ENCODE data around the gene TMEM60.

The TMEM60 gene

DNA sequence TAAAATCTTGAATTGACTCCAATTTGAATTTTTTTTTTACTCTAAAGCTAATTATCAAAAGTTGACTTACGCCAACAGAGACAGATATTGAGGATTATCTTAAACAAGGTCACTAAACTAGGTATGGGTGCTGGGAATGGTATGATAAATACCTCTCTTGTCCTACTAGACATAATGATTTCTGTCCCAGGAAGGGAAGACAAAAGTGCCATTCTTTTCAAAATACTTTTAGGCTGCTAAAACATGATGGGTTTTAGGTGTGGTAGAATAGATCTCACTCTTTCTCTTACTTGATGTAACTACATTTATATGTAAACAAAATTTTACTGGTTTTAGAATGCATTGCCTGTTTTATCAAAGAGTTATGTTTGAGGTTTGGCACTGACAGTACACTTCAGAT, 15.1 kb downstream of the TMEM60 start:
- H3K4me1 ChIP-seq (ENCODE audit: low read length) = no peaks in the 10 kb centered on the region
- no peaks in the 10 kb centered on the region for H4K20me1 ChIP-seq (ENCODE audit: insufficient read depth, low read length)
- peaks cover 25% of the 10 kb centered on the region for H3K36me3 ChIP-seq (replicated peaks; ENCODE audit: low read depth, low read length)
- H3K4me2 ChIP-seq (ENCODE audit: low read length) = no peak overlapping the region
- no peaks in the 10 kb centered on the region for H3K9me3 ChIP-seq (ENCODE audit: insufficient read depth, low read length)
- no peak overlapping the region for H3K9ac ChIP-seq (ENCODE audit: low read length)
- H3K27ac ChIP-seq (ENCODE audit: low read length) = no peak overlapping the region
- no peaks in the 10 kb centered on the region for H3K79me2 ChIP-seq (ENCODE audit: low read length)
- no peak overlapping the region for H3K4me3 ChIP-seq (ENCODE audit: low read length)
- H3K27me3 ChIP-seq (ENCODE audit: low read depth, low read length) = no peaks in the 10 kb centered on the region
- TF ChIP-seq, protein P1, sequence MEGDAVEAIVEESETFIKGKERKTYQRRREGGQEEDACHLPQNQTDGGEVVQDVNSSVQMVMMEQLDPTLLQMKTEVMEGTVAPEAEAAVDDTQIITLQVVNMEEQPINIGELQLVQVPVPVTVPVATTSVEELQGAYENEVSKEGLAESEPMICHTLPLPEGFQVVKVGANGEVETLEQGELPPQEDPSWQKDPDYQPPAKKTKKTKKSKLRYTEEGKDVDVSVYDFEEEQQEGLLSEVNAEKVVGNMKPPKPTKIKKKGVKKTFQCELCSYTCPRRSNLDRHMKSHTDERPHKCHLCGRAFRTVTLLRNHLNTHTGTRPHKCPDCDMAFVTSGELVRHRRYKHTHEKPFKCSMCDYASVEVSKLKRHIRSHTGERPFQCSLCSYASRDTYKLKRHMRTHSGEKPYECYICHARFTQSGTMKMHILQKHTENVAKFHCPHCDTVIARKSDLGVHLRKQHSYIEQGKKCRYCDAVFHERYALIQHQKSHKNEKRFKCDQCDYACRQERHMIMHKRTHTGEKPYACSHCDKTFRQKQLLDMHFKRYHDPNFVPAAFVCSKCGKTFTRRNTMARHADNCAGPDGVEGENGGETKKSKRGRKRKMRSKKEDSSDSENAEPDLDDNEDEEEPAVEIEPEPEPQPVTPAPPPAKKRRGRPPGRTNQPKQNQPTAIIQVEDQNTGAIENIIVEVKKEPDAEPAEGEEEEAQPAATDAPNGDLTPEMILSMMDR (IDR thresholded peaks at IDR 0.05; ENCODE audit: low read depth, low read length) = no peak
- TF ChIP-seq EZH2phosphoT487 (IDR thresholded peaks at IDR 0.05; ENCODE audit: low read depth) = no peak
- H2AFZ ChIP-seq (ENCODE audit: low read depth, low read length) = no peak overlapping the region

DNA sequence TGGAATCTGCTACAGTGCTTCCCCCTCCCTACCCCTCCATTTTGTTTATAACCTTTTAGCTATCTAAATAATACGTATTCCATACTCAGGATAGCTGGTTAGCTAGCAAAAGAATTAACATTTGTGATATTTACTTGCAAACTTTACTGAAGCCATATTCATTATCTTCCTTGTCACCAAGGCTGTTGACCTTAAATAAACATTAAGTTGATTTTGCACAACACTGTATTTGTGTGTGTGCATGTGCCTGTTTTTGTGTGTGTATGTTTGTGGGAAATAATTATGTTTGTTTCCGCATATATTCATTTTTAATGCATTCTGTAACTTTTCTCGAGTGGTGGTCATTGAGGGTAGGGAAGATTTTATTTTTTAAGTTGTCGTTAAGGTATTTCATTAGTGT, 15.9 kb downstream of the TMEM60 start:
- no peak overlapping the region for H3K27ac ChIP-seq (ENCODE audit: low read length)
- H3K9ac ChIP-seq (ENCODE audit: low read length) = no peak overlapping the region
- H3K4me3 ChIP-seq (ENCODE audit: low read length) = no peak overlapping the region
- peaks cover 26% of the 10 kb centered on the region for H3K36me3 ChIP-seq (replicated peaks; ENCODE audit: low read depth, low read length)
- no peak overlapping the region for H2AFZ ChIP-seq (ENCODE audit: low read depth, low read length)
- no peaks in the 10 kb centered on the region for H3K27me3 ChIP-seq (ENCODE audit: low read depth, low read length)
- H3K4me2 ChIP-seq (ENCODE audit: low read length) = no peak overlapping the region
- H4K20me1 ChIP-seq (ENCODE audit: insufficient read depth, low read length) = no peaks in the 10 kb centered on the region
- no peaks in the 10 kb centered on the region for H3K79me2 ChIP-seq (ENCODE audit: low read length)
- H3K4me1 ChIP-seq (ENCODE audit: low read length) = no peaks in the 10 kb centered on the region
- TF ChIP-seq, protein P1 (IDR thresholded peaks at IDR 0.05; ENCODE audit: low read depth, low read length) = no peak
- no peak for TF ChIP-seq EZH2phosphoT487 (IDR thresholded peaks at IDR 0.05; ENCODE audit: low read depth)
- H3K9me3 ChIP-seq (ENCODE audit: insufficient read depth, low read length) = no peaks in the 10 kb centered on the region

DNA sequence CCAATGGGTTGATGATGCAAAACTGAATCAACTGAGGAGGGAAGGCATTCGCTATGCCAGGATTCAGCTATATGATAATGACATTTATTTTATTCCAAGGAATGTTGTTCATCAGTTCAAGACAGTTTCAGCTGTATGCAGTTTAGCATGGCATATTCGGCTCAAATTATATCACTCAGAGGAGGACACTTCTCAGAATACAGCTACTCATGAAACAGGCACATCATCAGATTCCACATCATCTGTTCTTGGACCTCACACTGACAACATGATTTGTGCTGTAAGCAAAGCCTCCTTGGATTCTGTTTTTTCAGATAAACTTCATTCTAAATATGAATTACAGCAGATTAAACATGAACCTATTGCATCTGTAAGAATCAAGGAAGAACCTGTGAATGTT, 19.7 kb downstream of the TMEM60 start:
- Histone ChIP-seq H3K4me1 (ENCODE audit: low read length) (no peaks in the 10 kb centered on the region), H3K4me2 (ENCODE audit: low read length) (no peak overlapping the region), H3K9me3 (ENCODE audit: insufficient read depth, low read length) (0 out of 2 replicates have a peak, but pooled peaks cover 5% of the 10 kb centered on the region), H3K27me3 (ENCODE audit: low read depth, low read length) (no peaks in the 10 kb centered on the region), H3K27ac (ENCODE audit: low read length) (no peak overlapping the region), H3K36me3 (replicated peaks; ENCODE audit: low read depth, low read length) (peaks cover 40% of the 10 kb centered on the region), H3K9ac (ENCODE audit: low read length) (no peak overlapping the region), H3K79me2 (ENCODE audit: low read length) (no peaks in the 10 kb centered on the region), H4K20me1 (ENCODE audit: insufficient read depth, low read length) (no peaks in the 10 kb centered on the region), H3K4me3 (ENCODE audit: low read length) (no peak overlapping the region), H2AFZ (ENCODE audit: low read depth, low read length) (no peak overlapping the region)
- no peak for TF ChIP-seq EZH2phosphoT487 (IDR thresholded peaks at IDR 0.05; ENCODE audit: low read depth)
- TF ChIP-seq, protein P1 (IDR thresholded peaks at IDR 0.05; ENCODE audit: low read depth, low read length) = no peak

DNA sequence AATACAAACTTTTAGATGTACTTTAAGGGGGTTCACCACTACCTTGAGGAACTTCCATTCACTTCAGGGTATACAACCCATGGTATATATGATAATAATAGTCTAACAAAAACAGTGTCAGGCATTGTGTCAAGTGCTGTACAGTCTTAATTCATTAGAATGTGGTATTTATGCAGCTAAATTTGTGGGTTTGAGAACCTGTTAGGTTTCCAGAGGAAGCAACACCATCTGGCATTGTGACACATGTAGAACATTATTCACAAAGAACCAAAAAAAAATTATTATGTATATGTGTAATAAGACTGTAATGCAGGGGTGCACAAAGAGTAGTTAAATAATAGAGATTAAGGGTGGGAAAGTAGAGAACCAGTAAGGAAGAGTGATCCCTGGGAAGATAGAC, 26.3 kb downstream of the TMEM60 start:
- Histone ChIP-seq H2AFZ (ENCODE audit: low read depth, low read length) (no peak overlapping the region), H3K27ac (ENCODE audit: low read length) (no peak overlapping the region), H3K9ac (ENCODE audit: low read length) (no peak overlapping the region), H3K9me3 (ENCODE audit: insufficient read depth, low read length) (0 out of 2 replicates have a peak, but pooled peaks cover 5% of the 10 kb centered on the region), H3K79me2 (ENCODE audit: low read length) (no peaks in the 10 kb centered on the region), H3K36me3 (replicated peaks; ENCODE audit: low read depth, low read length) (peaks cover 34% of the 10 kb centered on the region), H4K20me1 (ENCODE audit: insufficient read depth, low read length) (no peaks in the 10 kb centered on the region), H3K27me3 (ENCODE audit: low read depth, low read length) (no peaks in the 10 kb centered on the region), H3K4me3 (ENCODE audit: low read length) (no peak overlapping the region), H3K4me2 (ENCODE audit: low read length) (no peak overlapping the region), H3K4me1 (ENCODE audit: low read length) (no peaks in the 10 kb centered on the region)
- no peak for TF ChIP-seq EZH2phosphoT487 (IDR thresholded peaks at IDR 0.05; ENCODE audit: low read depth)
- TF ChIP-seq, protein P1 (IDR thresholded peaks at IDR 0.05; ENCODE audit: low read depth, low read length) = no peak

Data from OCI-LY3 (cell line).